Skeletal muscle cell (primary cell): Measurements from ENCODE around the gene BRPF3.
"Not testable (repeated sequence)": the region's sequence is repeated elsewhere in the genome, so short reads cannot be mapped to it uniquely, and the experiment has no call there.

ENCODE experiments used
- DNase-seq: peaks from one replicate; pipeline ENCODE4 v3.0.0-alpha.2; 2010; ENCODE audit warnings: low read depth
- H3K4me3 ChIP-seq: 2 replicates; pipeline ENCODE4 v1.5.1; 2011; ENCODE audit warnings: low read depth, mild to moderate bottlenecking, control low read depth, low read length, moderate library complexity

The BRPF3 gene

GRCh38 chr6:36198986-36199385 lies 2.4 kb downstream of the BRPF3 start:
- no peak overlapping the region for H3K4me3 ChIP-seq
- DNase-seq = no peak

GRCh38 chr6:36200154-36200891 lies 3.8 kb downstream of the BRPF3 start:
- no peak overlapping the region for H3K4me3 ChIP-seq
- DNase-seq = no peak

- no peak for DNase-seq
Observed at GRCh38 chr6:36200998-36201596, 4.6 kb downstream of the BRPF3 start.

GRCh38 chr6:36201612-36202011 lies 5.1 kb downstream of the BRPF3 start:
- no peak for DNase-seq
- H3K4me3 ChIP-seq = no peak overlapping the region

More at GRCh38 chr6:36200998-36201596, 4.6 kb downstream of the BRPF3 start:
- no peak overlapping the region for H3K4me3 ChIP-seq

- no peak overlapping the region for H3K4me3 ChIP-seq
- no peak for DNase-seq
Observed at GRCh38 chr6:36202101-36202500, 5.6 kb downstream of the BRPF3 start.

GRCh38 chr6:36204068-36204753 lies 7.7 kb downstream of the BRPF3 start:
- H3K4me3 ChIP-seq = no peak overlapping the region
- DNase-seq = no peak

GRCh38 chr6:36207155-36207554 lies 10.6 kb downstream of the BRPF3 start:
- no peak overlapping the region for H3K4me3 ChIP-seq
- no peak for DNase-seq

- no peak for DNase-seq
- H3K4me3 ChIP-seq = no peak overlapping the region
Observed at GRCh38 chr6:36209606-36210005, 13.1 kb downstream of the BRPF3 start.

- H3K4me3 ChIP-seq = no peak overlapping the region
- no peak for DNase-seq
Observed at GRCh38 chr6:36210182-36210581, 13.6 kb downstream of the BRPF3 start.

GRCh38 chr6:36210886-36211595 lies 14.5 kb downstream of the BRPF3 start:
- no peak for DNase-seq

GRCh38 chr6:36216559-36216958 lies 20.0 kb downstream of the BRPF3 start:
- no peak overlapping the region for H3K4me3 ChIP-seq
- DNase-seq = no peak

More at GRCh38 chr6:36210886-36211595, 14.5 kb downstream of the BRPF3 start:
- H3K4me3 ChIP-seq = no peak overlapping the region

GRCh38 chr6:36217188-36217587 lies 20.6 kb downstream of the BRPF3 start:
- H3K4me3 ChIP-seq = no peak overlapping the region
- DNase-seq = no peak

GRCh38 chr6:36217946-36218345 lies 21.4 kb downstream of the BRPF3 start:
- no peak for DNase-seq
- H3K4me3 ChIP-seq = no peak overlapping the region

- H3K4me3 ChIP-seq, DNase-seq: not testable (repeated sequence)
Observed at GRCh38 chr6:36218516-36218915, 22.0 kb downstream of the BRPF3 start.

GRCh38 chr6:36219081-36219480 lies 22.5 kb downstream of the BRPF3 start:
- no peak for DNase-seq
- H3K4me3 ChIP-seq = no peak overlapping the region

- DNase-seq = no peak
- no peak overlapping the region for H3K4me3 ChIP-seq
Observed at GRCh38 chr6:36220226-36220625, 23.7 kb downstream of the BRPF3 start.

- no peak overlapping the region for H3K4me3 ChIP-seq
- no peak for DNase-seq
Observed at GRCh38 chr6:36221674-36222073, 25.1 kb downstream of the BRPF3 start.

GRCh38 chr6:36222924-36223323 lies 26.4 kb downstream of the BRPF3 start:
- no peak for DNase-seq
- no peak overlapping the region for H3K4me3 ChIP-seq

GRCh38 chr6:36223706-36224105 lies 27.2 kb downstream of the BRPF3 start:
- no peak for DNase-seq

GRCh38 chr6:36224918-36225461 lies 28.4 kb downstream of the BRPF3 start:
- DNase-seq = no peak
- no peak overlapping the region for H3K4me3 ChIP-seq

More at GRCh38 chr6:36223706-36224105, 27.2 kb downstream of the BRPF3 start:
- H3K4me3 ChIP-seq = no peak overlapping the region
